MM.1S (cell line): ENCODE data around the gene SPACA1.

Experiments used
- EZH2 ChIP-seq: fragments of 300-600 bp; sonication (generic); optimal IDR thresholded peaks from 2 replicates; pipeline ENCODE3; 2017; ENCODE audit warnings: low read depth, mild to moderate bottlenecking, antibody characterized with exemption, low read length, mixed read lengths
- EZH2phosphoT487 ChIP-seq: fragments of 300-600 bp; sonication (generic); IDR thresholded peaks from 2 replicates; pipeline ENCODE4 v1.6.1; 2018; ENCODE audit warnings: antibody characterized with exemption, low read length
- TF ChIP-seq, protein P1 (sequence below): fragments of 300-600 bp; sonication (generic); IDR thresholded peaks from 2 replicates; pipeline ENCODE4 v1.5.1; 2016; ENCODE audit warnings: antibody characterized with exemption, low read length, mixed read lengths

DNA sequence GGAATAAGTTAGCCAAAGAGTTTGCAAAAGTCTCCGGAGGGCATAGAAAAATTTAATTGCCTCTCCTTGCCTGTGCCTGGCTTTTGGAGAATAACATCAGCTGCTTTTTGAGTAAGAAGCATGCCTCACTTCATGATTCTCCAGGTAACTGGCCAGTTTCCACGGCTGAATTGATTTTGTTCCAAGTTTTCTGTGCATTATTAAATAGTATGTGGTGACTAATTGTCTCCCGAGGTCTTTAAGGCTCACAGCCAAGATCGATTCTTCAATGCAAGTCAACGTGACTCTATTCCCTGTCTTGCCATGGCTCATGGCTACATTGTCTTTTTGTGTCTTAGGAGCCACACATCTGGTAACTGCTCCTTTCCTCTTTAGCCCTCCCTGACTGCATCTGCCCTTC, 64.3 kb downstream of the SPACA1 start:
- TF ChIP-seq, protein P1, sequence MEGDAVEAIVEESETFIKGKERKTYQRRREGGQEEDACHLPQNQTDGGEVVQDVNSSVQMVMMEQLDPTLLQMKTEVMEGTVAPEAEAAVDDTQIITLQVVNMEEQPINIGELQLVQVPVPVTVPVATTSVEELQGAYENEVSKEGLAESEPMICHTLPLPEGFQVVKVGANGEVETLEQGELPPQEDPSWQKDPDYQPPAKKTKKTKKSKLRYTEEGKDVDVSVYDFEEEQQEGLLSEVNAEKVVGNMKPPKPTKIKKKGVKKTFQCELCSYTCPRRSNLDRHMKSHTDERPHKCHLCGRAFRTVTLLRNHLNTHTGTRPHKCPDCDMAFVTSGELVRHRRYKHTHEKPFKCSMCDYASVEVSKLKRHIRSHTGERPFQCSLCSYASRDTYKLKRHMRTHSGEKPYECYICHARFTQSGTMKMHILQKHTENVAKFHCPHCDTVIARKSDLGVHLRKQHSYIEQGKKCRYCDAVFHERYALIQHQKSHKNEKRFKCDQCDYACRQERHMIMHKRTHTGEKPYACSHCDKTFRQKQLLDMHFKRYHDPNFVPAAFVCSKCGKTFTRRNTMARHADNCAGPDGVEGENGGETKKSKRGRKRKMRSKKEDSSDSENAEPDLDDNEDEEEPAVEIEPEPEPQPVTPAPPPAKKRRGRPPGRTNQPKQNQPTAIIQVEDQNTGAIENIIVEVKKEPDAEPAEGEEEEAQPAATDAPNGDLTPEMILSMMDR: no peak
- TF ChIP-seq EZH2: no peak
- TF ChIP-seq EZH2phosphoT487: no peak
